Measurements from ENCODE around the gene KRTAP22-2. TPM values are rescaled to one million over a fixed set of nuclear protein-coding genes. Genes with fewer than 3 reads are reported as not detected.

KRTAP22-2 gene
- total and polyA plus RNA-seq, 2 donors (not counting 3 experiments of a cell fraction or from before 2014, with no cell fraction given): not detected

GRCh38 chr21:30567617-30568016, 22.6 kb downstream of the KRTAP22-2 start:
- H3K36me3 ChIP-seq (ENCODE audit: control insufficient read depth in 2 of 2, extremely low read depth in 1 of 2, insufficient read depth in 2 of 2, low read length in 2 of 2): no peaks in the 10 kb centered on the region
- dilution Hi-C loops (cut with MboI; ENCODE audit: extremely low pct_ligation_motif_present, low sequenced_read_pairs) (no loop called here), intact Hi-C loops (cut with micrococcal nuclease) (no loop called here)
- H3K9ac ChIP-seq (replicated peaks; ENCODE audit: extremely low read depth, insufficient read depth, low read length): no peak overlapping the region
- ChIA-PET POLR2A (no interaction called here), CTCF (no interaction called here)
- no TSS peak for BruUV-seq (replicated peaks)
- DNase-seq (ENCODE audit: low read depth, low spot score) (no peak), FAIRE-seq (no peak)
- no peaks in the 10 kb centered on the region for H3K4me1 ChIP-seq (ENCODE audit: control insufficient read depth, extremely low read depth, insufficient read depth, low read length)
- no peak overlapping the region for H3K27ac ChIP-seq (ENCODE audit: insufficient read depth, low read depth, low read length)
- H3K4me3 ChIP-seq (replicated peaks in 1 of 3; ENCODE audit: insufficient read depth in 1 of 3, low read depth in 1 of 3, low read length in 3 of 3): no peak overlapping the region
- no peak overlapping the region for H3K4me2 ChIP-seq (ENCODE audit: insufficient read depth, low read length)
- peaks cover 6% of the 10 kb centered on the region for H3K9me3 ChIP-seq (replicated peaks; ENCODE audit: control insufficient read depth, insufficient read depth, low read length)
- no peaks in the 10 kb centered on the region for H4K20me1 ChIP-seq (replicated peaks; ENCODE audit: control insufficient read depth, extremely low read depth, insufficient read depth, low read length)
- no peak overlapping the region for H2AFZ ChIP-seq (ENCODE audit: low read depth, low read length)
- TF ChIP-seq MYC (IDR thresholded peaks at IDR 0.05; ENCODE audit: low read depth, low read length) (no peak), JUN (IDR thresholded peaks at IDR 0.05; ENCODE audit: borderline replicate concordance, insufficient read depth, insufficient read length, low read depth) (no peak), POLR2A (IDR thresholded peaks at IDR 0.05; ENCODE audit: low read depth, low read length) (no peak), CTCF (IDR thresholded peaks at IDR 0.05; ENCODE audit: extremely low read depth in 1 of 2, insufficient read depth in 1 of 2, low read depth in 1 of 2, low read length in 2 of 2) (no peak), POLR2AphosphoS5 (IDR thresholded peaks at IDR 0.05; ENCODE audit: insufficient read depth, low read depth, low read length) (no peak), FOS (IDR thresholded peaks at IDR 0.05; ENCODE audit: borderline replicate concordance, insufficient read depth, low read length) (no peak), MAX (IDR thresholded peaks at IDR 0.05; ENCODE audit: insufficient read depth, insufficient read length) (no peak), GATA2 (IDR thresholded peaks at IDR 0.05; ENCODE audit: insufficient read depth, insufficient read length, low read depth, low read length) (no peak), EZH2 (IDR thresholded peaks at IDR 0.05; ENCODE audit: borderline replicate concordance, low read depth, low read length, severe bottlenecking) (no peak)
- H3K9me1 ChIP-seq (replicated peaks; ENCODE audit: control insufficient read depth, extremely low read depth, insufficient read depth, low read length): no peaks in the 10 kb centered on the region
- no peaks in the 10 kb centered on the region for H3K79me2 ChIP-seq (ENCODE audit: control insufficient read depth, insufficient read depth, low read length)
- no peaks in the 10 kb centered on the region for H3K27me3 ChIP-seq (ENCODE audit: control insufficient read depth in 2 of 2, insufficient read depth in 2 of 2, low read length in 2 of 2)
